Fibroblast of skin of scalp (primary cell): Measurements from ENCODE around the gene SUMO2. TPM values are rescaled to one million over a fixed set of nuclear protein-coding genes. Genes with fewer than 3 reads are reported as not detected.
A peak's percentile ranks its signal among the peaks of the same experiment; 100 is the strongest.
"Not testable (repeated sequence)": the region's sequence is repeated elsewhere in the genome, so short reads cannot be mapped to it uniquely, and the experiment has no call there.

Source experiments
- DNase-seq: peaks from one replicate; pipeline ENCODE4 v3.0.0-alpha.2; 2013
- polyA plus RNA-seq, 2 experiments: library from polyadenylated mRNA; unstranded; fragments of 120-200 nt; gene quantifications; one replicate each; pipeline ENCODE4 v1.2.1, GENCODE V29; 2013; ENCODE audit not compliant: insufficient read length in 2 of 2

Gene SUMO2
- 393 TPM for polyA plus RNA-seq (2013, experiment 1 of 2; ENCODE audit: insufficient read length)
- polyA plus RNA-seq (2013, experiment 2 of 2; ENCODE audit: insufficient read length): 379 TPM

GRCh38 chr17:75182569-75183436, at the start of gene SUMO2:
TSS of gene SUMO2 (minus strand) at chr17:75182959. CDS start at chr17:75182834, 125 bp downstream.
- DNase-seq: peak; percentile 97

- no peak for DNase-seq
Measured at GRCh38 chr17:75231741-75232464, 49.1 kb upstream of the SUMO2 start.

GRCh38 chr17:75231071-75231470, 48.3 kb upstream of the SUMO2 start:
- no peak for DNase-seq

- DNase-seq: no peak
Measured at GRCh38 chr17:75228847-75229246, 46.1 kb upstream of the SUMO2 start.

GRCh38 chr17:75228305-75228704, 45.5 kb upstream of the SUMO2 start:
- no peak for DNase-seq

- DNase-seq: no peak
Measured at GRCh38 chr17:75227729-75228128, 45.0 kb upstream of the SUMO2 start.

GRCh38 chr17:75225016-75225415, 42.3 kb upstream of the SUMO2 start:
- no peak for DNase-seq

- DNase-seq: no peak
Measured at GRCh38 chr17:75219815-75220214, 37.1 kb upstream of the SUMO2 start.

- no peak for DNase-seq
Measured at GRCh38 chr17:75218131-75218530, 35.4 kb upstream of the SUMO2 start.

GRCh38 chr17:75209061-75209460, 26.3 kb upstream of the SUMO2 start:
- no peak for DNase-seq

GRCh38 chr17:75208161-75208560, 25.4 kb upstream of the SUMO2 start:
- no peak for DNase-seq

GRCh38 chr17:75207760-75208159, 25.0 kb upstream of the SUMO2 start:
- no peak for DNase-seq

GRCh38 chr17:75207050-75207407, 24.3 kb upstream of the SUMO2 start:
- DNase-seq: not testable (repeated sequence)

GRCh38 chr17:75205793-75206163, 23.0 kb upstream of the SUMO2 start:
- DNase-seq: no peak

GRCh38 chr17:75205037-75205792, 22.5 kb upstream of the SUMO2 start, which contains the start of gene NUP85:
TSS of gene NUP85 (plus strand) at chr17:75205679. CDS start at chr17:75205762, 83 bp downstream.
- DNase-seq: peak; percentile 94

GRCh38 chr17:75199886-75200618, 17.3 kb upstream of the SUMO2 start:
- DNase-seq: no peak

- peak; percentile 78 for DNase-seq
Measured at GRCh38 chr17:75194879-75195278, 12.1 kb upstream of the SUMO2 start.

- DNase-seq: peak; percentile 27
Measured at GRCh38 chr17:75191584-75191983, 8.8 kb upstream of the SUMO2 start.

GRCh38 chr17:75188614-75189013, 5.9 kb upstream of the SUMO2 start:
- no peak for DNase-seq

- DNase-seq: no peak
Measured at GRCh38 chr17:75183999-75184884, 1.5 kb upstream of the SUMO2 start.

- no peak for DNase-seq
Measured at GRCh38 chr17:75182319-75182568, 515 bp downstream of the SUMO2 start.
